ENCODE measurements around the gene KRT9.
A peak's percentile ranks its signal among the peaks of the same experiment; 100 is the strongest.
"Not testable (repeated sequence)": the region's sequence is repeated elsewhere in the genome, so short reads cannot be mapped to it uniquely, and the experiment has no call there.

KRT9 gene, protein sequence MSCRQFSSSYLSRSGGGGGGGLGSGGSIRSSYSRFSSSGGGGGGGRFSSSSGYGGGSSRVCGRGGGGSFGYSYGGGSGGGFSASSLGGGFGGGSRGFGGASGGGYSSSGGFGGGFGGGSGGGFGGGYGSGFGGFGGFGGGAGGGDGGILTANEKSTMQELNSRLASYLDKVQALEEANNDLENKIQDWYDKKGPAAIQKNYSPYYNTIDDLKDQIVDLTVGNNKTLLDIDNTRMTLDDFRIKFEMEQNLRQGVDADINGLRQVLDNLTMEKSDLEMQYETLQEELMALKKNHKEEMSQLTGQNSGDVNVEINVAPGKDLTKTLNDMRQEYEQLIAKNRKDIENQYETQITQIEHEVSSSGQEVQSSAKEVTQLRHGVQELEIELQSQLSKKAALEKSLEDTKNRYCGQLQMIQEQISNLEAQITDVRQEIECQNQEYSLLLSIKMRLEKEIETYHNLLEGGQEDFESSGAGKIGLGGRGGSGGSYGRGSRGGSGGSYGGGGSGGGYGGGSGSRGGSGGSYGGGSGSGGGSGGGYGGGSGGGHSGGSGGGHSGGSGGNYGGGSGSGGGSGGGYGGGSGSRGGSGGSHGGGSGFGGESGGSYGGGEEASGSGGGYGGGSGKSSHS

DNA sequence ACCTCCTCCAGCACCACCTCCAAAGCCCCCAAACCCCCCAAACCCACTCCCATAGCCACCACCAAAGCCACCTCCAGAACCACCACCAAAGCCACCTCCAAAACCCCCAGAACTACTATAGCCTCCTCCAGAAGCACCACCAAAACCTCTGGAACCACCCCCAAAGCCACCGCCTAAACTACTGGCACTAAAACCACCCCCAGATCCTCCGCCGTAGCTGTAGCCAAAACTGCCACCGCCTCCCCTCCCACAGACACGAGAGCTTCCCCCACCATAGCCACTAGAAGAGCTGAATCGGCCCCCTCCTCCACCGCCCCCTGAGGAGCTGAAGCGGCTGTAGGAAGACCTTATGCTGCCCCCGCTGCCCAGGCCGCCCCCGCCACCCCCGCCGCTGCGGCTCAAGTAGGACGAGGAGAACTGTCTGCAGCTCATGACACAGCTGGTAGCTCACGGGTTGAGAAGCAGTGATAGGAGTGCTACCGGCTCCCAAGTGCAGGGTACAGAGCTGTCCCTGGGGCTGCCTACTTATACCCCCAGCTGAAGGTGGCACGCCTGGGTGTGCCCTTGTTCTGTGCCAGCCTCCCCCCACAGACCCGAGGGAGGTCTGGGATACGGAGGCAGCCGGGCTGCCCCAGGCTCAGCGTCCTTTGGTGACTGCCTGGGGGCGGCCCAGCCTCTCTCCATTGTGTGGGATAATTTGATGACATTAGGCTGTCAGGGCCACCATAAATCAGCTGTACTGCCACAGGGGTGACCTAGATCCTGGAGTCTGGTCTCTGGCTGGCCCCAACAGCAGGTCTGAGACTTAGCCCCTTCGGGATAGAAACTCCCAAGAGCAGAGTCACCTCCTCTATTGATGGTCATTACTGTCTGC, at the start of gene KRT9:
Gene KRT9, minus strand, starts transcription at position 499 of the 874 bp plus-strand sequence. Its CDS starts 67 bp downstream, at position 432.
- DNase-seq (ENCODE audit: low spot score), result no peak

DNA sequence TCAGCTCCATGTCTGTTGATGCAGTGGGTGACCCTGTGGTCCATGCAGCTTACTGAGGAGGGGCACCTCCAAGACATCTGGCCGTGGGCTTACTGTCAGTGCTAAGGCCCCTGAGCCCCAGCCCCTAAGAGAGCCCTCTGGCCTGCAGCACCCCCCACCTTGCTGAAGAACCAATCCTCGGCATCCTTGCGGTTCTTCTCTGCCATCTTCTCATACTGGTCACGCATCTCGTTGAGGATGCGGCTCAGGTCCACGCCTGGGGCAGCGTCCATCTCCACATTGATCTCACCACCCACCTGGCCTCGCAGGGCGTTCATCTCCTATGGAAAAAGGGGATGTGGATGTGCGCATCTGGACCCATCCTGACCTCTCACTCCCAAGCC, 49.6 kb upstream of the KRT9 start:
- DNase-seq (ENCODE audit: low spot score), result not testable (repeated sequence)

DNA sequence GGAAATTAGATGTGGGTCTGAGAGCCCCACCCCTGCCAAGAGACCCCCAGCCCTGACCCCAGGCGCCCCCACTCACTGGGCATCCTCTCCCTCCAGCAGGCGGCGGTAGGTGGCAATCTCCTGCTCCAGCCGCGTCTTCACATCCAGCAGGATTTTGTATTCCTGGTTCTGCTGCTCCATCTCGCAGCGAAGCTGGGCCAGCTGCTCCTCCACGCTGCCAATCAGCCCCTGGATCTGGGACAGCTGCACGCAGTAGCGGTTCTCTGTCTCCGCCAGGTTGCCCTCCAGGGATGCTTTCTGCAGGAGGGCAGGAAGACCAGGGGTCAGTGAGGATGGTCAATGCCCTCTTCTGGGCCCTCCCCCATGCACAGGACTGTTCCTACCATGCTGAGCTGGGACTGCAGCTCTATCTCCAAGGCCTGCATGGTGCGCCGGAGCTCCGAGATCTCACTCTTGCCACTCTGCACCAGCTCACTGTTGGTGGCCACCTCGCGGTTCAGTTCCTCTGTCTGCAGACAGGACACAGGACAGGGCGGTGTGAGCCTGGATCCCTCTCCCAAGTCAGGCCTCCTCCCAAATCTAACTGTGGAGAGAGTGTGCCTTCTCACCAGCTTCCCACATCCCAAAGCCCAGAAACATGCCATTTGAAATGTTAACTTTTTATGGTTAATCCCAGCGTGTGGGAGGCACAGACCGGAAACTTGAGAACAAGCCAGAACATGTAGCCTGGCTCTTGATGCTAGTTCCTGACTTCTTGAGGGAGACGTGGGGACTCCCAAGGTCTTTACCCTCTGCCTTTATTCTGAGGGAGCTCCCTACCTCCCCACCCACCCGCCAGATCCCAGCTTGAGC, 49.0 kb upstream of the KRT9 start:
- DNase-seq (ENCODE audit: low spot score), result no peak

DNA sequence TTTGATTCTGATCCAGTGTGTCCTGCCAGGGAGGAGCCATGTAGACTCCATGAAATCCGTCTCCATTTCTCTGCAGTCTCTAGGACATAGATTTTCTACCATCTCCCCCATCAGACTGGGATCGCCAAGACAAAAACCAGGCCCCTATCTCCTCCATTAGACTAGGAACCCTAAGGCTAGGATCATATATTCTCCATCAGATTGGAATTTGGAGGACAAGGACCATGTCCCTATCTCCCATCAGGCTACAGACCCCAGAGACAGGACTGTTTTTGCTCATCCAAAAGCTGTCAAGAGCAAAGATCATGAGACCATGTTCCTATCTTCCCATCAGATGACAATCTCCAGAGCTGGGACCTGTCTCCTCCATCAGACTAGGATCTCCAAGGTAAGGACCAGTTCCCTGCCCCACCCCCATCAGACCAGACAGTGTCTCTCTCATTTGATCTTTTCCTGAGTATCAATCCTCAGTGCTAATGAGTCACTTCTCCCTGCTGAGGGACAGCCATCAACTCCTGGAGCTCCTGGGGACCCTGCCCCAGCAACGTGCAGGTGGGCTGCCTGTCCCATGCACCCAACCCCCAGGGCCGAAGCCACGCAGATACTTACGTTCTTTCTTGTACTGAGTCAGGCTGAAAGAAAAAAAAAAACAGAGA, 48.2 kb upstream of the KRT9 start:
- DNase-seq (ENCODE audit: low spot score), result not testable (repeated sequence)

DNA sequence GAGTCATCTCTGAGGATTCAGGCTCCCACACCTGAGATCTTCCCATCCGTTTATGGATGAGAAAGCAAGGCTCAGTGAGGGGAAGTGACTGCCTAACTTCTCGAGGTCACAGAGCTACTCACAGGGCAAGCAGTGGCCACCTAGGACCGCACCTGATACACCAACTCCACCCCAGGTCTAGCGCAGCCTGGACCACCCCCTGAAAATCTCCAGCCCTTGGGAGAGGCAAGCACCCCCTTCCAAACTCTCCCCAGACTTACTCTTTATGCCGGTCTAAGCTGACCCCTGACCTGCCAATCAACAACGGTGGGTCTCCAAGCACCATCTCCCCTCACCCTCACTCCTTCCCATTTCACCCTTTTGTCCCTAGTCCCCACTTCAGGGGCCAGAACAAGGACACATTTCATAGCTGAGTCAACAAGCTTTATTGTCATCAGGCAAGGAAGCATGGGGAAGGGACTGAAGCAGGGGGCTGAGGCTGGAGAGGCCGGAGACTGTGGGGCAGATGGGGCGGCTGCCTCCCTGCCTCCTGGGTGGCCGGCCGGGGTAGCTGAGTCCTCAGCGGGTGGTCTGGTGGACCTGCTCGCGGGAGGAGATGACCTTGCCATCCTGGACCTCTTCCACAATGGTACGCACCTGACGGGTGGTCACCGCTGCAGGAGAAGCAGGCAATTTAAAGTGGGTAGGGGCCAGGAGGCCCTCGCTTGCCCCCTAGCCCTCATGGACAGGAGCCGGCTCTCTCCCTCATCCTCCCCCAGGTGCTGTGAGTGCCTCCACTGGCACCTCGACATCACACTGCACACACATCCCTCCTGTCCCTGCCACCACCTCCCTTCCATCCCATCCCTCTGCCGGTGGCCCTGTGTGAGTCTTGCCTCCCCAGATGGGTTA, 47.4 kb upstream of the KRT9 start:
- DNase-seq (ENCODE audit: low spot score), result no peak

DNA sequence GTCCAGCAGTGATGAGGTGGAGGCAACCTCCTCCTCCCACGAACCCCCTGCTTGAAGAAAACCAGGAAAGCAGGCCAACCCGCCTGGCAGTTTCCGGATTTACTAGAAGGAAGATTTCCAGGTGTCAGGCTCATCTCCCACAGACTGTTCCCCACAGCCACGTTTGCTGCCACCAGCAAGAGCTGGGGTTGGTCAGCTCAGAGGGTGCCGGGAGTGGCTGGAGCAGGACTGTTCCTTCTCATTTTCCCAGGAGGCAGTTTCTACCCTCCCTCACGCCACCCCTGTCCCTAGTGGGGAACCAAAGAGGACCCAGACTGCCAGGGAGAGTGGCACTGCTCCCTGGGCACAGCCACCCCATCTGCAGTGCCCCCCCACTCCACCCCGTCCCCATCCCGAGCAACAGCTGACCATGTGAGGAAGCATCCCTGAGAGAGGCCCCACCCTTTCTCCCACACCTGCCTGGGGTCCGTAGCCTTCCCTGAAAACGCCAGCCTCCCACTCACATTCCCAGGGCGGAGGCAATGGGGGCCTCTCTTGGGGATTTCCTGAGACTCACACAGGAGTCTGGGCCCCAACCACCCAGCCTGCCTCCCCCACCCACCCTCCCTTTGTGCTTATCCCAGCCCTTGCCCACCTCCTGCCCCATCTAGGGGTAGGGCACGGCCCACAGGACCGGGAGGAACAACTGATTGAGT, 46.6 kb upstream of the KRT9 start:
- peak; percentile 10 for DNase-seq (ENCODE audit: low spot score)

DNA sequence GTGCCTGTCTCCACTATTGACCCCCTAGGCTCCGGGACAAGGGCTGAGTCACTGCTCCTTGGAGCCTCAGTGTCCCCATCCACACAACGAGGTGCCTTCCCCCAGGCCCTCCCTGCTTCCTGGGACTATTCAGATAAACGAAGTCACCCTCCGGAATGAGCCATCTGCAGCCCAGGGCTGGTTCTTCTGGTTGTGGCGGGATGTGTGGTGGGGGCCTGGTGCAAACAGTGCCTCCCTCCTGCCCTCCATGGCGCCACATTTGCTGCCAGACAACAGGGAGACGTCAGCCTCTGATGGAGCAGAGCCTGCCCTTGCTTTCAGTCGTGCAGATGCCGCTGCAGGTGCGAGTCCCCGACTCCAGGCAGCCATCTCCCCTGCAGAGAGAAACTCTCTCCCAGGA, 45.8 kb upstream of the KRT9 start:
- DNase-seq (ENCODE audit: low spot score), result no peak

DNA sequence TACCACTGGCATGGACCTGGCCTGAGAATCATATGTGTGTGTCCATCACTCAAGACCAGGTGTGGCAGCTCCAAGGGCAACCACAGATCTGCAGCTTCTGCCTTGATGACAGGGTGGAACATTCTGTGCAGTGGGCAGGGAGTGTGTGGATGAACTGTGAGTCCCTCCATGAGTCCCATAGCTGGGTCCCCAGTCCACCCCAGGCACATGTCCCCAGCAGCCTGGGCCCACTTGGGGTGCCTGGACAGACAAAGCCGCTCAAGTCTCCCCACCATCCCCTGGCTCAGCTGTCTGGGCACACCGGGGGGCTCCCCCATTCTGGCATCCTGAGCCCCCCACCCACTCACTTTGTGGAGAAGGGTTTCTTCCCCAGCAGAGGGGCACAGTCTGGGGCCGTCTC, 45.3 kb upstream of the KRT9 start:
- no peak for DNase-seq (ENCODE audit: low spot score)

DNA sequence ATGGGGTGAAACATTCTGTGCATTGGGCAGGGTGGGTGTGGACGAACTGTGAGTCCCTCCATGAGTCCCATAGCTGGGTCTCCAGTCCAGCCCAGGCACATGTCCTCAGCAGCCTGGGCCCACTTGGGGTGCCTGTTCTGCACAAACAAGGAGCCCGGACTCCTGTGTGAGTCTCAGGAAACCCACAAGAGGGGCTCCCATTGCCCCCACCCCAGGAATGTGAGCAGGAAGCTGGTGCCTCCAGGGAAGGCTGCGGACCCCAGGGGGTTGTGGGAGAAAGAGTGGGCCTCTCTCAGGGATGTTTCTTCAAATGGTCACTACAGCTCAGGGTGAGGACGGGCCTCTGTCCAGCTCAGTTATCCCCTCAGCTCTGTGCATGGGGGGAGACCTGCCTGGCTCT, 44.6 kb upstream of the KRT9 start:
- DNase-seq (ENCODE audit: low spot score), result not testable (repeated sequence)

DNA sequence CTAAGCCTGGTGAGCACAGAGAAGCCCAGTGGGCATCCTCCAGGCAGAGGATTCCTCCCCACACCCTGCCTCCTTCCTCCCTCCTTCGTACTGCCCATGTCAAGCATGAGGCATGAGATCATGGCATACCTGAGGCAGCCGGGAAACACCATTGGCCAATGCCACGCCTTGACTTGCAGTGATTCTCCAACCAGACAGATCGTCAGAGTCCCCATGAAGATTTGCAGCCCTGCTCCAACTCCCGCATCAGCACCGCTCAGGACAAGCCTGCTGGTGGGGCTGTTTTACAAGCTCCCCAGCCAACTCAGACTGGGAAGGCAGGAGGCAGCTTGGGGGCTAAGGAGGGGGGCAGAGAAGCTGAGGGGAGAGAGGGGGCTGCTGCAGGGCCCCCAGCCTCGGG, 43.6 kb upstream of the KRT9 start:
- DNase-seq (ENCODE audit: low spot score), result no peak

DNA sequence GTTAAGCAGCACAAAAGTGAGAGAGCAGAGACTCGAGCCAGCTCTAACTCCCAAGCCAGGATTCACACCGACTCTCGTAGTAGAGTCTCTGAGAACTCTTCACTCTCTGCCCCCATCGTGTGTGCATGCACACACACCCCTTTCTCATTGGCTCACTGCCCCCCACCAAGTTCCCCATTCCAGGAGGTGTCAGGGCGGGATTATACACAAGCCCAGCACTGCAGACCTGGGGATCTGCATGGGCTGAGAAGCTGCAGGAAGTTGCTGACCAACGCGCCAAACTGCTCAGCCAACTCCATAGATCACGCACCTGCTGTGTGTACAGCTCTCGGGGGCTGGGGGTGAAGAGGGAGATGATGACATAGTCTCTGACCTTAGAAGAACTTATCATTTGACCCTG, 42.9 kb upstream of the KRT9 start:
- not testable (repeated sequence) for DNase-seq (ENCODE audit: low spot score)

DNA sequence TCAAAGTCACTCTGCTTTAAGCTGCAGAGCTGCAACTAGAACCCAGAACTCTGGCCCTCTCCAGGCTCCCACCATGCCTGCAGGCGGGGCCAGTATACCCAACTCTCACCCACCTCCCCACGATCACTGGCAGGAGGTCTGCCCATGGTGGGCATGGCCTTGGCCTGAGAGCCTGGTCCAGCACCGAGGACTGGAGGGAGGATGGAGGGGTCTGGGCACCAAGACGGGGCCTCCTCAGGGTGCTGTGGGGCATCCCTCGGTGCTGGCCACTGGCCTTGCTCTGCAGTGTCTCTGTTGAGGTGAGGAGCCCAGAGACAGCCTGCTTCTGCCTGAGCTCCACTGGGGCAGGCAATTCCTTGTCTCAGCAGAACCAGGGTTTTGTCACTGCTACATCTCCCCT, 42.2 kb upstream of the KRT9 start:
- no peak for DNase-seq (ENCODE audit: low spot score)

DNA sequence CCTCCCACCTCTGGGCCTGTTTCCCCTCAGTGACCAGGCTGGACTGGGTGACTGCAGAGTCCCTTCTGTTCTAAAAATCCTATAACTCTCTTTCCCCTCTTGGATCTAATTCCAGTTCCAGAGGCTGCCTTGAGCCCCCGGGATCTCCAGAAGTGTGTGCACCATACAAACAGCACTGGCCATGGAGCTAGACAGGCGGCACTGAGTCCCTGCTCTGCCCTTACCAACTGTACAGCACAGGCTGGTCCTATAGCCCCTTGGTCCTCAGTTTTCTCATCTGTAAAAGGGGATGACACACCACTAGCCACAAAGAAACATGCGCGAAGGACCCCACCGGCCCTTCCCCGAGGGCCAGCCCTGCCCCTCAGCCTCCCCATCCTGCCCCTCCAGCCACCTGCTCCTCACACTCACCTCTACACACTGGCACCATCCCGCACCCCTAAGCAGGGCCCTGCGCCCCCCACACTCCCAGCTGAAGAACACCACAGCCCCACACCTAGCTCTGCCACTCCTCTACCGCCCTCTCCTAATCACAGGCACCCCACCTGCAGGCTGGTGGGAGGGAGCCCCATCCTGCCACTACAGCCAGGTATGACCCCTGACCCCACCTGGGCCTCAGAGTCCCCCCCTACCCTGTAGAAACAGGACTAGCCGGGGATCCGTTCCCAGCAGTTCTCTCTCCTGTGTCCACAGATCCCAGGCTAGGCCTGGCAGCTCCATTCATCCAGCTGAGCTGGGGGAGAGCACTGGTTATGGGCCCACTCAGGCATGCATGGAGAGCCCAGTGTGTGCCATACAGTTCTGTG, 41.6 kb upstream of the KRT9 start:
- no peak for DNase-seq (ENCODE audit: low spot score)

DNA sequence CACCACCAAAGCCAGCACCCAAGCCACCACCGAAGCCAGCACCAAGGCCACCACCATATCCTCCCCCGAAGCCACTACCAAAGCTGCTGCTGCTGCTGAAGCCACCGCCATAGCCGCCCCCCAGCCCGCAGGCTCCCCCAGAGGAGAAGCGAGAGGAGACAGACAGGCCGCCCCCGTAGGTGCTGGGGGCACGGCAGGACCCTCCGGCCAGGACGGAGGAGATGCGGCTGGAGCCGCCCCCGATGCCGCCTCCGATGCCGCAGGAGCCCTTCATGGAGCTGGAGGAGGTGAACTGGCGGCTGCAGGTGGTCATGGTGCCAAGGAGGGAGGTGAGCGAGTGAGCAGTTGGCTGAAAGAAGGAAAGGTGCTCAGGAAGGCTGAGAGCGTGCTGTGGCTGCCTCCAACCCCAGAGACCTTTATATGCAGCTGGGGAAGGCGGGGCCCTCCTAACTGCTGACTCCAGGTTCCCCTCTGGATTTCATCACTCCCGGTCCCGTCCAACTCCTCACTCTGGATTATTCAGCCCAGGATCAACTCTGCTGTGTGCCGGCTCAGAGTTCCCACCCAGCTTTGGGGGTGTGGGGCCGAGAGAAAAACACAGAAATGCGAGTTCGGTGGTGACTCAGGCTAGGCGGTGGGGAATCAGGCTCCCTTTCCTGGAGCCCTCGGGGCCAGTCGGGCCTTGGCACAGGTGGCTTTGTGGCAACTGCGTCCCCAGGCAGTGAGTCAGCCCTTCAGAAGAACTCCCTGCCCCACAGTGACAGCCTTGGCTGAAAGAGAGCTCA, 40.7 kb upstream of the KRT9 start, which contains the start of gene KRT16:
Gene KRT16, minus strand, starts transcription at position 392 of the 785 bp plus-strand sequence. Its CDS starts 79 bp downstream, at position 313.
- not testable (repeated sequence) for DNase-seq (ENCODE audit: low spot score)

DNA sequence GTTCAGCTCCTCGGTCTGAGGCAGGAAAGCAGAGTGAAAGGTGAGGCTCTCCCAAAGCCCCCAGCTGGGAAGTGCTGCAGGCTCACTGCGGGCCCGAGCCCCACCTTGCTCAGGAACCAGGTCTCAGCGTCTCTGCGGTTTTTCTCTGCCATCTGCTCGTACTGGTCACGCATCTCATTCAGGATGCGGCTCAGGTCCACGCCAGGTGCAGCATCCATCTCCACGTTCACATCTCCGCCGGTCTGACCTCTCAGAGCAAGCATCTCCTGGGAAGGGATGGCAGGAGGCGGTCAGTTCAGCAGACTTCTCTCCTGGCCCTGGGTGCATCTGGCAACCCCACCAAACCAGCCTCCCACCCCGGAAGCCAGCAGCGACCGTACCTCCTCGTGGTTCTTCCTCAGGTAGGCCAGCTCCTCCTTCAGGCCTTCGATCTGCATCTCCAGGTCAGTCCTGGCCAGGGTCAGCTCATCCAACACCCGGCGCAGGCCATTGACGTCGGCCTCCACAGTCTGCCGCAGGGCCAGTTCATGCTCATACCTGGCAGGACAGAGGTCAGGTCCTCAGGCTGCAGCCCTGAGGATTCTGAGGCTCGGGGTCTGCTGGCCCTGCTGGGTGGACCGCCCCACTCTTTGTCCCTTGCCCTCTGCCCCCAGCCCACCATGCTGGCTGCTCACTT, 39.2 kb upstream of the KRT9 start:
- DNase-seq (ENCODE audit: low spot score), result no peak

DNA sequence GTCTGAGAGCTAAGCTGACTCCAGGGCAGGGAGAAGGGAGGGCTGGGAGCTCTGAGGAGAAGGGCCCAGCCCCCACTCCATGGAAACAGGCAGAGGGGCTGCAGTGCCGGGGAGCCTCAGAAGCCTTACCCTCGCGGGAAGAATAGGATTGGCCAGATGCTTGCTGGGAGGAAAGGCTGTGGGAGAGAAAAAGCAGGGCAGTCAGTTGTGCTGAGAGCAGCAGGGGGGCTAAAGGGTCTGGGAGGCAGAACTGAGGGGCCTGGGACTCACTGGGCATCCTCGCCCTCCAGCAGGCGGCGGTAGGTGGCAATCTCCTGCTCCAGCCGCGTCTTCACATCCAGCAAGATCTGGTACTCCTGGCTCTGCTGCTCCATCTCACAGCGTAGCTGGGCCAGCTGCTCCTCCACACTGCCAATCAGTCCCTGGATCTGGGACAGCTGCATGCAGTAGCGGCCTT, 38.2 kb upstream of the KRT9 start:
- DNase-seq (ENCODE audit: low spot score), result not testable (repeated sequence)

DNA sequence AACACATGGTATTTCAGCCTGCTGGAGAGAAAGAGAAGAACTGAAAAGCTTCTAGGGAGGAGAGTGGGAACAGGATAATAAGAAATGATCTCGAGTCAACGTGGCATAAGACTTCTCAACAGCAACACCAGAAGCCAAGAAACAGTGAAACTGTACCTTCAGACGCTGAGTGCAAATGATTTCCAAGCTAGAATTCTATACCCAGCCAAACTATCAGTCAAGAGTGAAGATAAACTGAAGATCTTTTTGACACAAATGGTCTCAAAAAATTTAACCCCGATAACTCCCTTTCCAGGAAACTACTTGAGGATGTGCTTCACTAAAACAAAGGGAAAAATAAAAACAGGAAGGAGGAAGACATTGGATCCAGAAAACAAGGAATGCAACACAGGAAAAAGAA, 35.1 kb upstream of the KRT9 start:
- not testable (repeated sequence) for DNase-seq (ENCODE audit: low spot score)
